Ovary (tissue), 3 donors: ENCODE data around the gene PLCB4.

Experiments used
- EP300 ChIP-seq: sonication (generic); formaldehyde crosslinking; IDR thresholded peaks from one replicate; pipeline ENCODE4 v1.6.1; 2017; ENCODE audit warnings: antibody characterized with exemption
- POLR2A ChIP-seq: fragments of 450-650 bp; IDR thresholded peaks from one replicate; pipeline ENCODE4 v1.6.1; 2017; ENCODE audit warnings: antibody characterized with exemption, mild to moderate bottlenecking, moderate library complexity
- TF ChIP-seq, protein P1 (sequence below), 3 donors: fragments of 450-650 bp in 2 of 3; fragments of 200-600 bp in 1 of 3; IDR thresholded peaks; one replicate each; pipeline versions ENCODE4 v1.5.1 to v1.8.0; 2016 to 2022; ENCODE audit warnings: antibody characterized with exemption in 3 of 3, mild to moderate bottlenecking in 1 of 3
- donor health status: DM: no; HTN: no; CAD: no.

GRCh38 chr20:9200620-9201019 lies 131.7 kb downstream of the PLCB4 start:
- TF ChIP-seq, protein P1, sequence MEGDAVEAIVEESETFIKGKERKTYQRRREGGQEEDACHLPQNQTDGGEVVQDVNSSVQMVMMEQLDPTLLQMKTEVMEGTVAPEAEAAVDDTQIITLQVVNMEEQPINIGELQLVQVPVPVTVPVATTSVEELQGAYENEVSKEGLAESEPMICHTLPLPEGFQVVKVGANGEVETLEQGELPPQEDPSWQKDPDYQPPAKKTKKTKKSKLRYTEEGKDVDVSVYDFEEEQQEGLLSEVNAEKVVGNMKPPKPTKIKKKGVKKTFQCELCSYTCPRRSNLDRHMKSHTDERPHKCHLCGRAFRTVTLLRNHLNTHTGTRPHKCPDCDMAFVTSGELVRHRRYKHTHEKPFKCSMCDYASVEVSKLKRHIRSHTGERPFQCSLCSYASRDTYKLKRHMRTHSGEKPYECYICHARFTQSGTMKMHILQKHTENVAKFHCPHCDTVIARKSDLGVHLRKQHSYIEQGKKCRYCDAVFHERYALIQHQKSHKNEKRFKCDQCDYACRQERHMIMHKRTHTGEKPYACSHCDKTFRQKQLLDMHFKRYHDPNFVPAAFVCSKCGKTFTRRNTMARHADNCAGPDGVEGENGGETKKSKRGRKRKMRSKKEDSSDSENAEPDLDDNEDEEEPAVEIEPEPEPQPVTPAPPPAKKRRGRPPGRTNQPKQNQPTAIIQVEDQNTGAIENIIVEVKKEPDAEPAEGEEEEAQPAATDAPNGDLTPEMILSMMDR (IDR thresholded peaks at IDR 0.05): no peak
- TF ChIP-seq POLR2A (no peak), EP300 (no peak)
